SK-N-SH treated with all-trans-retinoic acid at 6 μM for 48 hours (cell line): ENCODE data around the gene TOR3A.

Experiments used
- ARNTL ChIP-seq: fragments of 450-650 bp; formaldehyde crosslinking; IDR thresholded peaks from 2 replicates; pipeline ENCODE4 v1.5.0; 2020; ENCODE audit warnings: low read depth, mild to moderate bottlenecking, moderate library complexity, borderline replicate concordance
- CREB5 ChIP-seq: fragments of 250-450 bp; sonication (Bioruptor Pico); IDR thresholded peaks from 2 replicates; pipeline ENCODE4 v1.5.1; 2020; ENCODE audit warnings: low read depth, mild to moderate bottlenecking, moderate library complexity
- ZFP30 ChIP-seq: fragments of 450-650 bp; formaldehyde crosslinking; IDR thresholded peaks from 2 replicates; pipeline ENCODE4 v1.5.0; 2022; ENCODE audit warnings: mild to moderate bottlenecking, moderate library complexity

DNA sequence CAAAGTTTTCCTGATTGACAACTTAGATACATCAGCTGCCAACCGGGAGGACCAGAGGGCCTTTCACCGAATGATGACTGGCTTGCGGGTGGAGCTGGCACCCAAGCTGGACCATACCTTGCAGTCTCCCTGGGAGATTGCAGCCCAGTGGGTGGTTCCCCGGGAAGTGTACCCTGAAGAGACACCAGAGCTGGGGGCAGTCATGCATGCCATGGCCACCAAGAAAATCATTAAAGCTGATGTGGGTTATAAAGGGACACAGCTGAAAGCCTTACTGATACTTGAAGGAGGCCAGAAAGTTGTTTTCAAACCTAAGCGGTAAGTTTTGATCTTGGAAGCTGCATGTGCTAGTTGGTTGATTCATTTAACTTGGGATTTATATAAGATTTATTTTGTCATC, 38.0 kb upstream of the TOR3A start:
- TF ChIP-seq CREB5: no peak
- no peak for TF ChIP-seq ARNTL
- no peak for TF ChIP-seq ZFP30 (CRISPR knock-in tag)
